H9 (cell line): ENCODE results near the gene FPGS. TPM values are rescaled to one million over a fixed set of nuclear protein-coding genes. Genes with fewer than 3 reads are reported as not detected.
A peak's percentile ranks its signal among the peaks of the same experiment; 100 is the strongest.

Experiments used
- DNase-seq: peaks from one replicate; pipeline ENCODE4 v3.0.0-alpha.2; 2017
- H2AFZ ChIP-seq: one replicate; pipeline ENCODE4 v1.6.1; 2013; ENCODE audit warnings: mild to moderate bottlenecking, low read length, control low read depth, moderate library complexity
- H2AK5ac ChIP-seq: 2 replicates; pipeline ENCODE4 v1.6.1; 2013; ENCODE audit warnings: low read length, control low read depth, mixed read lengths; ENCODE audit not compliant: insufficient read length
- H2BK120ac ChIP-seq: one replicate; pipeline ENCODE4 v1.6.1; 2013; ENCODE audit warnings: low read depth, mild to moderate bottlenecking, low read length, control low read depth, inconsistent platforms; ENCODE audit not compliant: poor library complexity, severe bottlenecking
- H2BK12ac ChIP-seq: 2 replicates; pipeline ENCODE4 v1.6.1; 2013; ENCODE audit warnings: low read length, control low read depth, mixed read lengths, low read depth; ENCODE audit not compliant: insufficient read length
- H2BK15ac ChIP-seq: 2 replicates; pipeline ENCODE4 v1.6.1; 2013; ENCODE audit warnings: low read depth, low read length, control low read depth
- H2BK20ac ChIP-seq: one replicate; pipeline ENCODE4 v1.6.1; 2013; ENCODE audit warnings: low read depth, mild to moderate bottlenecking, low read length, control low read depth, inconsistent platforms; ENCODE audit not compliant: poor library complexity, severe bottlenecking
- H2BK5ac ChIP-seq: 2 replicates; pipeline ENCODE4 v1.6.1; 2013; ENCODE audit warnings: low read length, control low read depth, mixed read lengths; ENCODE audit not compliant: insufficient read length
- H3K14ac ChIP-seq: 2 replicates; pipeline ENCODE4 v1.6.1; 2013; ENCODE audit warnings: low read length, control low read depth; ENCODE audit not compliant: insufficient read depth
- H3K18ac ChIP-seq: 2 replicates; pipeline ENCODE4 v1.6.1; 2013; ENCODE audit warnings: low read depth, mild to moderate bottlenecking, mixed read lengths, low read length, control low read depth; ENCODE audit not compliant: insufficient read length
- H3K23ac ChIP-seq: 2 replicates; pipeline ENCODE4 v1.6.1; 2013; ENCODE audit warnings: low read length, control low read depth, mixed read lengths, low read depth; ENCODE audit not compliant: insufficient read length
- H3K23me2 ChIP-seq: 2 replicates; pipeline ENCODE4 v1.6.1; 2013; ENCODE audit warnings: low read depth, mild to moderate bottlenecking, mixed read lengths, low read length, control low read depth; ENCODE audit not compliant: insufficient read length, poor library complexity, severe bottlenecking
- H3K27ac ChIP-seq: 2 replicates; pipeline ENCODE4 v1.5.1; 2013; ENCODE audit warnings: low read length, control low read depth, mixed read lengths, low read depth; ENCODE audit not compliant: insufficient read length
- H3K27me3 ChIP-seq: 2 replicates; pipeline ENCODE4 v1.6.1; 2013; ENCODE audit warnings: low read length, control low read depth, inconsistent platforms; ENCODE audit not compliant: insufficient read depth
- H3K4ac ChIP-seq: 2 replicates; pipeline ENCODE4 v1.6.1; 2013; ENCODE audit warnings: low read depth, mild to moderate bottlenecking, control low read depth, inconsistent platforms, low read length, moderate library complexity
- H3K4me1 ChIP-seq: 2 replicates; pipeline ENCODE4 v1.6.1; 2013; ENCODE audit warnings: low read length, control low read depth, inconsistent platforms; ENCODE audit not compliant: insufficient read depth
- H3K4me2 ChIP-seq: 2 replicates; pipeline ENCODE4 v1.6.1; 2013; ENCODE audit warnings: low read length, control low read depth, mixed read lengths; ENCODE audit not compliant: insufficient read length, insufficient read depth
- H3K56ac ChIP-seq: 2 replicates; pipeline ENCODE4 v1.6.1; 2013; ENCODE audit warnings: low read depth, mild to moderate bottlenecking, mixed read lengths, low read length, control low read depth; ENCODE audit not compliant: insufficient read length
- H3K79me1 ChIP-seq: 2 replicates; pipeline ENCODE4 v1.6.1; 2013; ENCODE audit warnings: low read depth, mild to moderate bottlenecking, moderate library complexity, low read length, control low read depth, inconsistent platforms; ENCODE audit not compliant: insufficient read depth, poor library complexity, severe bottlenecking
- H3K79me2 ChIP-seq: 2 replicates; pipeline ENCODE4 v1.6.1; 2013; ENCODE audit warnings: low read length, control low read depth, inconsistent platforms; ENCODE audit not compliant: insufficient read depth
- H3K9ac ChIP-seq: 2 replicates; pipeline ENCODE4 v1.6.1; 2013; ENCODE audit warnings: low read length, control low read depth, mixed read lengths; ENCODE audit not compliant: insufficient read length; ENCODE audit errors: extremely low read depth
- H3K9me3 ChIP-seq: one replicate; pipeline ENCODE4 v1.6.1; 2013; ENCODE audit warnings: low read depth, low read length, inconsistent platforms; ENCODE audit not compliant: control insufficient read depth
- H3T11ph ChIP-seq: one replicate; pipeline ENCODE4 v1.6.1; 2013; ENCODE audit warnings: mild to moderate bottlenecking, low read length, control low read depth, inconsistent platforms
- H4K20me1 ChIP-seq: one replicate; pipeline ENCODE4 v1.6.1; 2013; ENCODE audit not compliant: control insufficient read depth, insufficient read length, insufficient read depth
- H4K5ac ChIP-seq: 2 replicates; pipeline ENCODE4 v1.6.1; 2013; ENCODE audit warnings: low read depth, mild to moderate bottlenecking, mixed read lengths, low read length, control low read depth; ENCODE audit not compliant: insufficient read length
- H4K8ac ChIP-seq: replicated peaks from 2 replicates; pipeline ENCODE4 v1.6.1; 2013; ENCODE audit warnings: low read length, control low read depth, mixed read lengths, low read depth; ENCODE audit not compliant: insufficient read length
- H4K91ac ChIP-seq: 2 replicates; pipeline ENCODE4 v1.6.1; 2013; ENCODE audit warnings: low read depth, mild to moderate bottlenecking, moderate library complexity, mixed read lengths, low read length, control low read depth; ENCODE audit not compliant: insufficient read length
- H3K27ac Mint-ChIP-seq, 3 experiments: 2 replicates in 2 of 3; 3 replicates in 1 of 3; pipeline ENCODE4 v1.8.0; 2020 to 2021; ENCODE audit warnings: mixed read lengths in 3 of 3, mild to moderate bottlenecking in 1 of 3, moderate library complexity in 1 of 3
- H3K27me3 Mint-ChIP-seq: 2 replicates; pipeline ENCODE4 v1.8.0; 2021; ENCODE audit warnings: low read depth, mild to moderate bottlenecking, moderate library complexity, mixed read lengths
- H3K36me3 Mint-ChIP-seq, 3 experiments: 2 replicates in 2 of 3; 3 replicates in 1 of 3; pipeline ENCODE4 v1.8.0; 2020 to 2021; ENCODE audit warnings: low read depth in 3 of 3, mixed read lengths in 3 of 3; ENCODE audit not compliant: insufficient read depth in 1 of 3
- H3K4me1 Mint-ChIP-seq, 2 experiments: 2 replicates each; pipeline ENCODE4 v1.8.0; 2020; ENCODE audit warnings: mixed read lengths in 2 of 2
- H3K4me3 Mint-ChIP-seq, 2 experiments: 2 replicates in 1 of 2; 3 replicates in 1 of 2; pipeline ENCODE4 v1.8.0; 2020 to 2021; ENCODE audit warnings: mild to moderate bottlenecking in 2 of 2, mixed read lengths in 2 of 2, moderate library complexity in 1 of 2
- H3K9me3 Mint-ChIP-seq, 2 experiments: 2 replicates in 1 of 2; 3 replicates in 1 of 2; pipeline ENCODE4 v1.8.0; 2020; ENCODE audit warnings: mild to moderate bottlenecking in 2 of 2, mixed read lengths in 2 of 2, moderate library complexity in 1 of 2
- WGBS: extraction: QIAGEN DNeasy Blood & Tissue Kit; methylation state at CpG from one replicate; pipeline ENCODE4 v1.1.7; 2013; ENCODE audit warnings: missing lambda C conversion rate, low lambda C conversion rate, mixed read lengths; ENCODE audit not compliant: insufficient read length; ENCODE audit errors: extremely low coverage; 5-methylcytosine and 5-hydroxymethylcytosine counted together
- total RNA-seq: library from RNA; stranded (reverse); gene quantifications from 2 replicates; pipeline ENCODE4 v1.2.1, GENCODE V29; 2021
- TF ChIP-seq, protein P1 (sequence below): fragments of 200-600 bp; sonication (generic); conservative IDR thresholded peaks from 3 replicates; pipeline ENCODE4 v1.8.0; 2021; ENCODE audit warnings: antibody characterized with exemption, mild to moderate bottlenecking

Gene FPGS
- total RNA-seq, 1 experiment from 2014 or later, result 68.4 TPM

DNA sequence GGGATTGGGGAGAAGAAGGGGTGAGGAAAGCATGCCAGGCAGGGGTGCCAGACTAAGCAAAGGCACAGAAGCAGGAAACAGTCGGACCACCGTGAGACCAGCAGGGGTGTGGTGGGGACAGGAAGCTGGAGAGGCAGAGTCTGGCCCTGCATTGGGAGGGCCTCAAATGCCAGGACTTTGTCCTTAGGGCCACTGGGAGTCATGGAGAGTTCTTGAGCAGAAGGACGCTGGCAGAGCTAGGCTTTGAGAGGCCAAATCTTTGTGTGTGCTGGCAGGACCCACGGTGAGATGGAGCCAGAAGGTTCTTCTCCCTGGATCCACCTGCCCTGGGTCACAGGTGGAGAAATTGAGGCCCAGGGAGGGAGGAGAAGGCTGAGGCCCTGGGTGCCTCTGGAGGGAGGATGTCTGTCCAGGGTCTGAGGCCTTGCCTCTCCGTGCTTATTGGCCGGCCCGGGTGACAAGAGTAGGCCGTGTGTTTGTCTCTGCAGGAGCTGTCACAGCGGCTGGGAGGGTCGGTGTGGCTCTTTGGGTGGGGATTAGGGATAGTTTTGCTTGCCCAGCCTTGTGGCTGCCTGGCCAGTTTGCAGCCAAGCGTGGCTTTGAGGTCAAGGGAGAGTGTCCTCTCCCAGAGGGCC lies 53.5 kb downstream of the FPGS start:
- H4K5ac ChIP-seq, result no peak overlapping the region
- no peaks in the 10 kb centered on the region for H3K9me3 ChIP-seq
- H2AK5ac ChIP-seq, result no peak overlapping the region
- no peak overlapping the region for H2BK12ac ChIP-seq
- no peaks in the 10 kb centered on the region for H3K27me3 ChIP-seq
- H4K8ac ChIP-seq, result no peak overlapping the region
- peaks cover 3% of the 10 kb centered on the region for H3K23me2 ChIP-seq
- H3K56ac ChIP-seq, result no peak overlapping the region
- no peak overlapping the region for H2BK120ac ChIP-seq
- no peaks in the 10 kb centered on the region for H3K79me2 ChIP-seq
- Mint-ChIP-seq H3K36me3 (no peaks in the 10 kb centered on the region), H3K27me3 (no peaks in the 10 kb centered on the region; the same call in none of the 2 replicates), H3K4me1 (peaks cover 2 to 9% of the 10 kb centered on the region in 2 experiments; a peak in 2 of 4 replicates), H3K4me3 (no peak overlapping the region), H3K27ac (peak overlapping the region in 1 of 3 experiments; percentile 77; a peak in 2 of 7 replicates), H3K9me3 (no peaks in the 10 kb centered on the region)
- no peak overlapping the region for H2BK5ac ChIP-seq
- WGBS, result no CpG with 5 or more reads among the region's 11 CpGs
- DNase-seq, result no peak
- H3T11ph ChIP-seq, result no peak overlapping the region
- no peaks in the 10 kb centered on the region for H3K4me1 ChIP-seq
- no peak overlapping the region for H3K27ac ChIP-seq
- no peak overlapping the region for H3K4me2 ChIP-seq
- no peak overlapping the region for H3K4ac ChIP-seq
- H3K14ac ChIP-seq, result no peak overlapping the region
- H2BK15ac ChIP-seq, result no peak overlapping the region
- no peak overlapping the region for H3K23ac ChIP-seq
- H2BK20ac ChIP-seq, result no peak overlapping the region
- no peaks in the 10 kb centered on the region for H4K20me1 ChIP-seq
- TF ChIP-seq, protein P1, sequence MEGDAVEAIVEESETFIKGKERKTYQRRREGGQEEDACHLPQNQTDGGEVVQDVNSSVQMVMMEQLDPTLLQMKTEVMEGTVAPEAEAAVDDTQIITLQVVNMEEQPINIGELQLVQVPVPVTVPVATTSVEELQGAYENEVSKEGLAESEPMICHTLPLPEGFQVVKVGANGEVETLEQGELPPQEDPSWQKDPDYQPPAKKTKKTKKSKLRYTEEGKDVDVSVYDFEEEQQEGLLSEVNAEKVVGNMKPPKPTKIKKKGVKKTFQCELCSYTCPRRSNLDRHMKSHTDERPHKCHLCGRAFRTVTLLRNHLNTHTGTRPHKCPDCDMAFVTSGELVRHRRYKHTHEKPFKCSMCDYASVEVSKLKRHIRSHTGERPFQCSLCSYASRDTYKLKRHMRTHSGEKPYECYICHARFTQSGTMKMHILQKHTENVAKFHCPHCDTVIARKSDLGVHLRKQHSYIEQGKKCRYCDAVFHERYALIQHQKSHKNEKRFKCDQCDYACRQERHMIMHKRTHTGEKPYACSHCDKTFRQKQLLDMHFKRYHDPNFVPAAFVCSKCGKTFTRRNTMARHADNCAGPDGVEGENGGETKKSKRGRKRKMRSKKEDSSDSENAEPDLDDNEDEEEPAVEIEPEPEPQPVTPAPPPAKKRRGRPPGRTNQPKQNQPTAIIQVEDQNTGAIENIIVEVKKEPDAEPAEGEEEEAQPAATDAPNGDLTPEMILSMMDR, result no peak
- H2AFZ ChIP-seq, result no peak overlapping the region
- H3K9ac ChIP-seq, result no peak overlapping the region
- no peaks in the 10 kb centered on the region for H3K79me1 ChIP-seq
- H4K91ac ChIP-seq, result no peak overlapping the region
- H3K18ac ChIP-seq, result no peak overlapping the region
